ENCODE data around the gene NBEAL2.
A peak's percentile ranks its signal among the peaks of the same experiment; 100 is the strongest.

The NBEAL2 gene

DNA sequence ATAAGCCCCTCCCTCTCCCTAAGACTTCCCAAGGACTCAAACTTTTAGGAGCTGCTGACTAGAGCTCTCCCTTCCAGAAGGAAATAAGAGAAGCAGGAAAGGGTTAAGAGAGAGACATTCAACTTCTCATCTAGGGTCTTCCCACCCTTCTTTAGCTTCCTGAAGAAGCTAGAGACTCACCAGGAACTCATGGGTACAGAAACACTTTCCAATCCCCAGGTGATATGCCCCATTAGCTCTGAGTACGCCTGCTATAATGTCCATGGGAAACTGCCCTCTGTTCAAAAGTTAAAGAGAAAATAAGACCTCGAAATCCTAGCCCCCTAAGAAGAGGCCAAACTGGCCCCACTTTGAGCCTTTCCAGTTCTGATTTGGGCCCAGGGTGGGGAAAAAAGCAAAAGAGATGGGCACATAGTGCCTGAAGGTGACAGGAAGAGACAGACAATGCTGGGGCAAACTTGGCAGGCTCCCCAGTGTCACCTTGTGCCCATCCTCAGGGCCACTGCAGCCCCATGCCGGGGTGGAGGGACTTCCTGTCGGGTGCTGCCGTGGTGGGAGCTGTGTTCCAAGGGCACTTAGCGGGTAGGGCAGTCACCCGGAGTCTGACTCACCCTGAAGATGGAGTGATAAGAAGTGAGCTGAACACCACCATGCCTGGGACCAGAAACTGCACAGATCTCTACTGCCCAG, 32.5 kb upstream of the NBEAL2 start:
- TF ChIP-seq, protein P1, sequence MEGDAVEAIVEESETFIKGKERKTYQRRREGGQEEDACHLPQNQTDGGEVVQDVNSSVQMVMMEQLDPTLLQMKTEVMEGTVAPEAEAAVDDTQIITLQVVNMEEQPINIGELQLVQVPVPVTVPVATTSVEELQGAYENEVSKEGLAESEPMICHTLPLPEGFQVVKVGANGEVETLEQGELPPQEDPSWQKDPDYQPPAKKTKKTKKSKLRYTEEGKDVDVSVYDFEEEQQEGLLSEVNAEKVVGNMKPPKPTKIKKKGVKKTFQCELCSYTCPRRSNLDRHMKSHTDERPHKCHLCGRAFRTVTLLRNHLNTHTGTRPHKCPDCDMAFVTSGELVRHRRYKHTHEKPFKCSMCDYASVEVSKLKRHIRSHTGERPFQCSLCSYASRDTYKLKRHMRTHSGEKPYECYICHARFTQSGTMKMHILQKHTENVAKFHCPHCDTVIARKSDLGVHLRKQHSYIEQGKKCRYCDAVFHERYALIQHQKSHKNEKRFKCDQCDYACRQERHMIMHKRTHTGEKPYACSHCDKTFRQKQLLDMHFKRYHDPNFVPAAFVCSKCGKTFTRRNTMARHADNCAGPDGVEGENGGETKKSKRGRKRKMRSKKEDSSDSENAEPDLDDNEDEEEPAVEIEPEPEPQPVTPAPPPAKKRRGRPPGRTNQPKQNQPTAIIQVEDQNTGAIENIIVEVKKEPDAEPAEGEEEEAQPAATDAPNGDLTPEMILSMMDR (IDR thresholded peaks at IDR 0.05) = no peak
- DNase-seq (ENCODE audit: low spot score) = no peak
- H3K27ac ChIP-seq = peak overlapping the region; percentile 28 to 33
- no peak overlapping the region for H3K4me3 ChIP-seq

- no peak for DNase-seq (ENCODE audit: low spot score)
- H3K4me3 ChIP-seq = no peak overlapping the region
- TF ChIP-seq, protein P1 (IDR thresholded peaks at IDR 0.05) = no peak
- peak overlapping the region; percentile 0 to 28 for H3K27ac ChIP-seq
Measured at GRCh38 chr3:46947546-46947901, 31.9 kb upstream of the NBEAL2 start.

- TF ChIP-seq, protein P1 (IDR thresholded peaks at IDR 0.05) = no peak
- Histone ChIP-seq H3K27ac (peak overlapping the region; percentile 3 to 28), H3K4me3 (no peak overlapping the region)
- no peak for DNase-seq (ENCODE audit: low spot score)
Measured at GRCh38 chr3:46947981-46948791, 31.3 kb upstream of the NBEAL2 start.

GRCh38 chr3:46948830-46949671, 30.4 kb upstream of the NBEAL2 start:
- Histone ChIP-seq H3K4me3 (no peak overlapping the region), H3K27ac (peak overlapping the region; percentile 3 to 28)
- DNase-seq (ENCODE audit: low spot score) = no peak
- TF ChIP-seq, protein P1 (IDR thresholded peaks at IDR 0.05) = no peak

DNA sequence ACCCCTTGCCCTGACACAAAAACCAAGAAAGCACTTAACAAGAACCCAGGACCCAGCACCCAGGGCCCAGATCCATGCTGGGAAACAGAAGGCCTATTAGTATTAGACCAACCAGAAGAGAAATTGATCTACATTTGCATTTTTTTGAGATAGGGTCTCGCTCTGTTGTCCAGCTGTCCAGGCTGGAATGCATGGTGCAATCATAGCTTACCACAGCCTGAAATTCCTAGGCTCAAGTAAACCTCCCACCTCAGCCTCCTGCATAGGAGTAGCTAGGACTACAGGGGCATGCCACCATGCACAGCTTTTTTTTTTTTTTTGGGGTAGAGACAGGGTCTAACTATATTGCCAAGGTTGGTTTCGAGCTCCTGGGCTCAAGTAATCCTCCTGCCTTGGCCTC, 29.3 kb upstream of the NBEAL2 start:
- Histone ChIP-seq H3K27ac (no peak overlapping the region), H3K4me3 (no peak overlapping the region)
- DNase-seq (ENCODE audit: low spot score) = no peak
- TF ChIP-seq, protein P1 (IDR thresholded peaks at IDR 0.05) = no peak

GRCh38 chr3:46950650-46951241, 28.7 kb upstream of the NBEAL2 start:
- no peak for DNase-seq (ENCODE audit: low spot score)
- no peak overlapping the region for H3K4me3 ChIP-seq
- TF ChIP-seq, protein P1 (IDR thresholded peaks at IDR 0.05) = no peak
- H3K27ac ChIP-seq = no peak overlapping the region

Measured in coronary artery (tissue), 2 donors.